Endothelial cell of umbilical vein (primary cell): ENCODE measurements around the gene PSMB5. TPM values are rescaled to one million over a fixed set of nuclear protein-coding genes. Genes with fewer than 3 reads are reported as not detected.

ENCODE experiments used
- BruUV-seq: library from RNA; stranded (reverse); fragments of 400-500 nt; replicated peaks from 2 replicates; lab custom pipeline; 2021; lab: Mats Ljungman, UMichigan
- CTCF ChIA-PET: fragments of 300-600, 350-600 bp; sonication (Branson Sonifier 250); formaldehyde crosslinking; loops from one replicate; lab custom pipeline; 2021; ENCODE audit warnings: antibody characterized with exemption, inconsistent platforms; lab: Charles Lee
- POLR2A ChIA-PET: fragments of 300-600, 350-600 bp; sonication (Branson Sonifier 250); formaldehyde crosslinking; loops from one replicate; lab custom pipeline; 2021; ENCODE audit warnings: antibody characterized with exemption, inconsistent platforms; lab: Charles Lee
- DNase-seq: peaks from one replicate; pipeline ENCODE4 v3.0.0-alpha.2; 2011; ENCODE audit warnings: low read depth, low spot score
- FAIRE-seq: peaks from 2 replicates; lab custom pipeline; 2011; peaks lifted over from hg19 to GRCh38; lab: Jason Lieb, UNC
- H2AFZ ChIP-seq: 2 replicates; pipeline ENCODE4 v1.6.0; 2012; ENCODE audit warnings: low read depth, low read length, control low read depth, inconsistent platforms
- H3K27ac ChIP-seq: 2 replicates; pipeline ENCODE4 v1.5.1; 2011; ENCODE audit warnings: low read depth, mild to moderate bottlenecking, control low read depth, low read length, moderate library complexity; ENCODE audit not compliant: insufficient read depth
- H3K27me3 ChIP-seq, 2 experiments: 2 replicates each; pipeline versions ENCODE4 v1.6.0 to v1.6.1; 2011; ENCODE audit warnings: low read length in 2 of 2, mixed read lengths in 1 of 2; ENCODE audit not compliant: control insufficient read depth in 2 of 2, insufficient read depth in 2 of 2
- H3K36me3 ChIP-seq, 2 experiments: 2 replicates in 1 of 2; 3 replicates in 1 of 2; pipeline ENCODE4 v1.5.1; 2011; ENCODE audit warnings: low read length in 2 of 2, mild to moderate bottlenecking in 1 of 2, moderate library complexity in 1 of 2; ENCODE audit not compliant: control insufficient read depth in 2 of 2, insufficient read depth in 2 of 2; ENCODE audit errors: extremely low read depth in 1 of 2
- H3K4me1 ChIP-seq: 3 replicates; pipeline ENCODE4 v1.5.1; 2011; ENCODE audit warnings: mild to moderate bottlenecking, low read length; ENCODE audit not compliant: control insufficient read depth, insufficient read depth; ENCODE audit errors: extremely low read depth
- H3K4me2 ChIP-seq: 2 replicates; pipeline ENCODE4 v1.6.1; 2011; ENCODE audit warnings: low read length, control low read depth, mixed read lengths; ENCODE audit not compliant: insufficient read depth
- H3K4me3 ChIP-seq, 3 experiments: fragments of 200-600 bp in 1 of 3; sonication (generic), shearing (Covaris generic) in 1 of 3; replicated peaks in 1 of 3; 2 replicates each; pipeline ENCODE4 v1.5.1; 2011 to 2016; ENCODE audit warnings: control low read depth in 3 of 3, low read length in 3 of 3, mild to moderate bottlenecking in 2 of 3, inconsistent platforms in 1 of 3, low read depth in 1 of 3, moderate library complexity in 1 of 3; ENCODE audit not compliant: insufficient read depth in 1 of 3
- H3K79me2 ChIP-seq: 2 replicates; pipeline ENCODE4 v1.6.0; 2012; ENCODE audit warnings: low read length, inconsistent platforms; ENCODE audit not compliant: control insufficient read depth, insufficient read depth
- H3K9ac ChIP-seq: replicated peaks from 2 replicates; pipeline ENCODE3; 2011; ENCODE audit warnings: low read length, control low read depth; ENCODE audit not compliant: insufficient read depth; ENCODE audit errors: extremely low read depth
- H3K9me1 ChIP-seq: replicated peaks from 3 replicates; pipeline ENCODE4 v1.6.0; 2011; ENCODE audit warnings: mild to moderate bottlenecking, low read length; ENCODE audit not compliant: control insufficient read depth, insufficient read depth; ENCODE audit errors: extremely low read depth
- H3K9me3 ChIP-seq: replicated peaks from 2 replicates; pipeline ENCODE4 v1.5.1; 2012; ENCODE audit warnings: low read length, inconsistent platforms; ENCODE audit not compliant: control insufficient read depth, insufficient read depth
- H4K20me1 ChIP-seq: replicated peaks from 2 replicates; pipeline ENCODE3; 2011; ENCODE audit warnings: mild to moderate bottlenecking, low read length; ENCODE audit not compliant: control insufficient read depth, insufficient read depth; ENCODE audit errors: extremely low read depth
- CTCF ChIP-seq, 2 donors: IDR thresholded peaks; 1 replicate in 1 of 2; 2 replicates in 1 of 2; pipeline ENCODE4 v1.5.1; 2011; ENCODE audit warnings: low read length in 2 of 2, mild to moderate bottlenecking in 2 of 2, moderate library complexity in 2 of 2, control low read depth in 1 of 2, inconsistent platforms in 1 of 2, low read depth in 1 of 2; ENCODE audit not compliant: insufficient read depth in 1 of 2; ENCODE audit errors: extremely low read depth in 1 of 2
- EZH2 ChIP-seq: IDR thresholded peaks from 2 replicates; pipeline ENCODE4 v1.6.1; 2012; ENCODE audit warnings: borderline replicate concordance, low read depth, mild to moderate bottlenecking, moderate library complexity, low read length, inconsistent platforms; ENCODE audit not compliant: severe bottlenecking
- FOS ChIP-seq: IDR thresholded peaks from 2 replicates; pipeline ENCODE4 v1.6.1; 2011; ENCODE audit warnings: mild to moderate bottlenecking, low read length, moderate library complexity, borderline replicate concordance; ENCODE audit not compliant: insufficient read depth
- GATA2 ChIP-seq: IDR thresholded peaks from 2 replicates; pipeline ENCODE4 v1.7.0; 2011; ENCODE audit warnings: low read depth, mild to moderate bottlenecking, moderate library complexity, mixed read lengths, low read length; ENCODE audit not compliant: insufficient read length, insufficient read depth
- JUN ChIP-seq: IDR thresholded peaks from 2 replicates; pipeline ENCODE4 v1.6.1; 2011; ENCODE audit warnings: borderline replicate concordance, low read depth; ENCODE audit not compliant: insufficient read length, insufficient read depth
- MAX ChIP-seq: IDR thresholded peaks from 2 replicates; pipeline ENCODE4 v1.6.1; 2011; ENCODE audit not compliant: insufficient read depth, insufficient read length
- MYC ChIP-seq: IDR thresholded peaks from one replicate; pipeline ENCODE4 v1.6.1; 2011; ENCODE audit warnings: mild to moderate bottlenecking, low read depth, low read length
- POLR2A ChIP-seq: IDR thresholded peaks from 2 replicates; pipeline ENCODE4 v1.6.1; 2012; ENCODE audit warnings: low read depth, mild to moderate bottlenecking, control low read depth, low read length
- POLR2AphosphoS5 ChIP-seq: IDR thresholded peaks from 2 replicates; pipeline ENCODE4 v1.6.1; 2012; ENCODE audit warnings: low read depth, mild to moderate bottlenecking, control low read depth, low read length, moderate library complexity; ENCODE audit not compliant: insufficient read depth
- dilution Hi-C: fragments of 300-500 bp; cut with MboI; formaldehyde crosslinking; loops from one replicate; pipeline ENCODE4 v1.15.0; 2019; ENCODE audit warnings: low sequenced_read_pairs; ENCODE audit not compliant: extremely low pct_ligation_motif_present
- intact Hi-C: fragments of 100-400 bp; cut with micrococcal nuclease; formaldehyde crosslinking; loops from one replicate; pipeline ENCODE4 v1.10.0; 2022
- polyA plus RNA-seq, 4 experiments: library from polyadenylated mRNA; depleted of rRNA in 3 of 4; stranded (reverse) in 3 of 4; unstranded in 1 of 4; fragments of >200 nt; gene quantifications; 2 replicates each; pipeline versions ENCODE4 v1.2.1 to v1.2.3, GENCODE V29; 2011 to 2012; ENCODE audit warnings: missing spikeins in 1 of 4
- total RNA-seq: library from RNA; stranded (reverse); gene quantifications from 2 replicates; pipeline ENCODE4 v1.2.3, GENCODE V29; 2021

Gene PSMB5
- total and polyA plus RNA-seq, 2 donors (not counting 3 experiments of a cell fraction or from before 2014, with no cell fraction given), result 236 to 464 TPM

DNA sequence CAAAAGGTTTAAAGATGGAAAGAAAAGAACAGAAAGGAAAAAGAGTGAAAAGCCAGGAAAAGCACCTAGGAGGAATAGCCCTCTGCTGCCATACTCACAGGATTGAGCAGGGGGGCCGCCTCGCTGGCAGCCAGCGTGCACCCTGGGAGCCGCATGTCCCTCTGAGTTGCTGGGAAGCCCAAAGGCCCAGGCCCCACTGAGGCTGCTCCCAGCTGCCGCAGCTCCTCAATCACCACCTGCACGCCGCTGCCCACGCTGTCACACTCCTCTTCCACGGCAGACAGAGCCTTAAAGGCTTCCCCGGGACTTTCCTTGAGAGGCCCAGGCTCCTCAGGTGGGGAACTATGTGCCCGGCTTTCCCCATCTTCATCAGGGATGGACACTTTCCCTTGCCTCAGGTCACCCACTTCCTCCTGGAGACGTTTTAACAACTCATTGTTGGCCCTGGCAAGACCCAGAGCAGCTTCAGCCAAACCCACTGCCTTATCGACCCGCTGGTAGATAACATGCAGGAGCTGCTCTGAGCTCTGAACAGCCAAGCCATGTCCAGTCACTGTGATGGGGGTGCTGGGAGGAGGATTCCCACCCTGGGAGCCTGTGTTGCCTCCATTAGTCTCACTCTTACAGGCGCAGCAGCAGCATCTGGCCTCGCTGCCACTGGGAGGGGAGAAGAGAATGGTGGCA, 36.2 kb downstream of the PSMB5 start:
- DNase-seq, result no peak
- Histone ChIP-seq H3K4me2 (no peak overlapping the region), H4K20me1 (no peaks in the 10 kb centered on the region), H3K4me3 (no peak overlapping the region), H3K9ac (no peak overlapping the region), H3K36me3 (no peaks in the 10 kb centered on the region), H2AFZ (no peak overlapping the region), H3K4me1 (peaks cover 4% of the 10 kb centered on the region), H3K9me1 (no peaks in the 10 kb centered on the region), H3K27me3 (no peaks in the 10 kb centered on the region), H3K79me2 (no peaks in the 10 kb centered on the region), H3K9me3 (no peaks in the 10 kb centered on the region), H3K27ac (no peak overlapping the region)
- FAIRE-seq, result no peak
- CTCF ChIA-PET, result interaction anchor here (0.5 to 5.2 kb wide), 5 partner anchors 8 to 63 kb away, joined by 3 to 148 read pairs (median 4); no protein-coding TSS in a partner anchor
- intact Hi-C loops (no loop called here), dilution Hi-C loops (no loop called here)
- POLR2A ChIA-PET, result no interaction called here
- TF ChIP-seq POLR2AphosphoS5 (no peak), MYC (no peak), JUN (no peak), POLR2A (no peak), CTCF (IDR thresholded peaks at IDR 0.05; ENCODE audit: extremely low read depth in 1 of 2, insufficient read depth in 1 of 2, low read depth in 1 of 2, low read length in 2 of 2) (no peak), GATA2 (no peak), FOS (no peak), MAX (no peak), EZH2 (no peak)
- BruUV-seq, result no TSS peak
